ENCODE measurements around the gene ZNF677. TPM values are rescaled to one million over a fixed set of nuclear protein-coding genes. Genes with fewer than 3 reads are reported as not detected.
"Not testable (repeated sequence)": the region's sequence is repeated elsewhere in the genome, so short reads cannot be mapped to it uniquely, and the experiment has no call there.

The ZNF677 gene
- total RNA-seq, 1 experiment from 2014 or later = 7.7 TPM

- DNase-seq (ENCODE audit: low read depth) = no peak
Observed at GRCh38 chr19:53193535-53194222, 61.0 kb downstream of the ZNF677 start.

- peak; percentile 84 for DNase-seq (ENCODE audit: low read depth)
Observed at GRCh38 chr19:53192771-53193534, 61.7 kb downstream of the ZNF677 start, which contains the start of gene ZNF665. Gene ZNF665, minus strand, starts transcription at chr19:53193358. Its CDS starts 10,460 bp downstream, at chr19:53182898.

- DNase-seq (ENCODE audit: low read depth) = no peak
Observed at GRCh38 chr19:53190253-53190652, 64.4 kb downstream of the ZNF677 start.

GRCh38 chr19:53189691-53190198, 64.9 kb downstream of the ZNF677 start:
- not testable (repeated sequence) for DNase-seq (ENCODE audit: low read depth)

Other genes with a start within 250 kb of the ZNF677 start
- not detected in 2 replicates for gene ERVV-1, start 241.0 kb downstream of the ZNF677 start, total RNA-seq (2014; rRNA removed; shearing (Covaris generic))
- not detected in 2 replicates for gene ERVV-2, start 210.1 kb downstream of the ZNF677 start, total RNA-seq (2014; rRNA removed; shearing (Covaris generic))
- 21.4 and 22.4 TPM in 2 replicates for gene ZNF160, start 151.5 kb downstream of the ZNF677 start, total RNA-seq (2014; rRNA removed; shearing (Covaris generic))
- gene ZNF415, start 122.0 kb downstream of the ZNF677 start, total RNA-seq (2014; rRNA removed; shearing (Covaris generic)) = 4.8 and 8.4 TPM in 2 replicates
- 11.2 and 16.2 TPM in 2 replicates for gene ZNF347, start 95.8 kb downstream of the ZNF677 start, total RNA-seq (2014; rRNA removed; shearing (Covaris generic))
- gene ZNF665, start 61.5 kb downstream of the ZNF677 start, total RNA-seq (2014; rRNA removed; shearing (Covaris generic)) = 1.1 and 8.2 TPM in 2 replicates
- gene VN1R2, start 3.4 kb upstream of the ZNF677 start, total RNA-seq (2014; rRNA removed; shearing (Covaris generic)) = not detected in 2 replicates
- not detected in 2 replicates for gene VN1R4, start 12.8 kb upstream of the ZNF677 start, total RNA-seq (2014; rRNA removed; shearing (Covaris generic))
- 8.3 and 13.6 TPM in 2 replicates for gene ZNF845, start 78.9 kb upstream of the ZNF677 start, total RNA-seq (2014; rRNA removed; shearing (Covaris generic))
- gene ZNF525, start 110.8 kb upstream of the ZNF677 start, total RNA-seq (2014; rRNA removed; shearing (Covaris generic)) = 8.7 and 9.3 TPM in 2 replicates
- 10.1 and 10.9 TPM in 2 replicates for gene ZNF765, start 140.3 kb upstream of the ZNF677 start, total RNA-seq (2014; rRNA removed; shearing (Covaris generic))
- gene ZNF761, start 177.1 kb upstream of the ZNF677 start, total RNA-seq (2014; rRNA removed; shearing (Covaris generic)) = 17.4 and 22.2 TPM in 2 replicates
- gene ZNF813, start 212.9 kb upstream of the ZNF677 start, total RNA-seq (2014; rRNA removed; shearing (Covaris generic)) = 3.7 and 4.2 TPM in 2 replicates